ENCODE results near the gene AFMID.

DNA sequence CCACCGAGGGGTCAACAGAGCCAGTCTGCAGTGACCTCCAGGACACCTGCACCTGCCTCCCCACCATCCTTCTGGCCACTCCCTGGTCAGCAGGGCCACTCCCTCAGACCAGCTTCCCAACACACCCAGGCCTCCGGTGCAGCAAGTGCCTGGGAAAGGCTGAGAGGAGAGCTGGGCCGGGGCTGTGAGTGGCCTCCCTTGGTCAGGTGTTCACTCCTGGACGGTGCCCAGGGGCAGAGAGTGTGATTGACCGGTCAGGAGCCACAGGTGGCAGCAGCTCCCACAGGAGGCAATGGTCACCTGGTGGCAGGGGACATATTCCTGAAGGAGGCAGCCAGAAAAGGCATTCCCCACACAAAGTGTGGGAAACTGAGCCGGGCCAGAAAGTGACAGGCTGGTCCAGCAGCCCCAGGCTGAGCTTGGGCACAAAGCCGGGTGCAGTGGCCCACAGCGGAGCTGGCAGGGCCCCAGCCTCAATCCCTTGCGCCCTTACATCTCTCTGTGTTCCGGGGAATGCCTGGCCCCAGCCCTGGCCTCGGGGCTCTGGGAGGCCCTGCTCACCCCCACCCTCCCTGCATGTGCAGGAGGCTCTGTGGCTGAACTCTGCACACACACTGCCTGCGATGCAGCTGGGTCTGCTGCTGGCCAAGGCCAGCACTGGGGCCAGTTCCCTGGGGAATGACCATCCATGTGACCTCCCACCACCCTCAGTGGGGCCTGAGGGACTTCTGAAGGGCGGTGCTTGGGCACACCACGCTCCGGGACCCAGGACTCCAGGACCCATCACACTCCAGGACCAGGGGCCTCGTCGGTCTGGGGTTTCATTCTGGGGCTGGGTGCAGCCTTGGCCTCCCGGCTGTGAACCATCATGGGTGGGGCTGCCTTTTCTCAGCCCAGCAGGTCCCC lies 42.2 kb upstream of the AFMID start:
- TF ChIP-seq, protein P1, sequence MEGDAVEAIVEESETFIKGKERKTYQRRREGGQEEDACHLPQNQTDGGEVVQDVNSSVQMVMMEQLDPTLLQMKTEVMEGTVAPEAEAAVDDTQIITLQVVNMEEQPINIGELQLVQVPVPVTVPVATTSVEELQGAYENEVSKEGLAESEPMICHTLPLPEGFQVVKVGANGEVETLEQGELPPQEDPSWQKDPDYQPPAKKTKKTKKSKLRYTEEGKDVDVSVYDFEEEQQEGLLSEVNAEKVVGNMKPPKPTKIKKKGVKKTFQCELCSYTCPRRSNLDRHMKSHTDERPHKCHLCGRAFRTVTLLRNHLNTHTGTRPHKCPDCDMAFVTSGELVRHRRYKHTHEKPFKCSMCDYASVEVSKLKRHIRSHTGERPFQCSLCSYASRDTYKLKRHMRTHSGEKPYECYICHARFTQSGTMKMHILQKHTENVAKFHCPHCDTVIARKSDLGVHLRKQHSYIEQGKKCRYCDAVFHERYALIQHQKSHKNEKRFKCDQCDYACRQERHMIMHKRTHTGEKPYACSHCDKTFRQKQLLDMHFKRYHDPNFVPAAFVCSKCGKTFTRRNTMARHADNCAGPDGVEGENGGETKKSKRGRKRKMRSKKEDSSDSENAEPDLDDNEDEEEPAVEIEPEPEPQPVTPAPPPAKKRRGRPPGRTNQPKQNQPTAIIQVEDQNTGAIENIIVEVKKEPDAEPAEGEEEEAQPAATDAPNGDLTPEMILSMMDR (IDR thresholded peaks at IDR 0.05), result no peak
- no peak for TF ChIP-seq POLR2A (IDR thresholded peaks at IDR 0.05)
- TF ChIP-seq EP300 (IDR thresholded peaks at IDR 0.05), result no peak

Data from ovary (tissue), 3 donors.